Stimulated activated CD8-positive, alpha-beta memory T cell treated with anti-CD3 and anti-CD28 coated beads, Interleukin-7, amount 100 ng/mL, for 48 hours (primary cell): ENCODE measurements around the gene FAM241B.

Experiments
- DNase-seq, 2 donors: peaks; one replicate each; pipeline ENCODE4 v3.0.0-alpha.2; 2020; ENCODE audit warnings: low read depth in 1 of 2; ENCODE audit errors: extremely low read depth in 1 of 2

FAM241B gene

GRCh38 chr10:69647126-69647525, 17.1 kb downstream of the FAM241B start:
- DNase-seq, result no peak

- DNase-seq, result no peak
Observed at GRCh38 chr10:69647819-69648218, 17.8 kb downstream of the FAM241B start.

GRCh38 chr10:69648461-69648860, 18.4 kb downstream of the FAM241B start:
- DNase-seq, result no peak

GRCh38 chr10:69649786-69650550, 19.9 kb downstream of the FAM241B start:
- no peak for DNase-seq

GRCh38 chr10:69650589-69651261, 20.7 kb downstream of the FAM241B start:
- DNase-seq, result no peak

GRCh38 chr10:69651362-69651761, 21.3 kb downstream of the FAM241B start:
- DNase-seq, result no peak

GRCh38 chr10:69652111-69652856, 22.2 kb downstream of the FAM241B start:
- DNase-seq, result no peak

GRCh38 chr10:69652857-69653199, 22.8 kb downstream of the FAM241B start:
- DNase-seq, result no peak

- DNase-seq, result no peak
Observed at GRCh38 chr10:69653561-69653960, 23.5 kb downstream of the FAM241B start.

- DNase-seq, result no peak
Observed at GRCh38 chr10:69655124-69655867, 25.2 kb downstream of the FAM241B start.

- DNase-seq, result no peak
Observed at GRCh38 chr10:69655868-69656555, 26.0 kb downstream of the FAM241B start.

- no peak for DNase-seq
Observed at GRCh38 chr10:69656742-69657269, 26.8 kb downstream of the FAM241B start.

- DNase-seq, result no peak
Observed at GRCh38 chr10:69657430-69657829, 27.4 kb downstream of the FAM241B start.

- DNase-seq, result no peak
Observed at GRCh38 chr10:69657866-69658265, 27.8 kb downstream of the FAM241B start.

GRCh38 chr10:69659241-69660038, 29.4 kb downstream of the FAM241B start:
- no peak for DNase-seq

- DNase-seq, result no peak
Observed at GRCh38 chr10:69660296-69660695, 30.2 kb downstream of the FAM241B start.

- DNase-seq, result no peak
Observed at GRCh38 chr10:69661414-69662172, 31.5 kb downstream of the FAM241B start.

GRCh38 chr10:69662173-69662877, 32.3 kb downstream of the FAM241B start:
- no peak for DNase-seq
